Measurements from ENCODE around the gene HAND1.

Gene HAND1

DNA sequence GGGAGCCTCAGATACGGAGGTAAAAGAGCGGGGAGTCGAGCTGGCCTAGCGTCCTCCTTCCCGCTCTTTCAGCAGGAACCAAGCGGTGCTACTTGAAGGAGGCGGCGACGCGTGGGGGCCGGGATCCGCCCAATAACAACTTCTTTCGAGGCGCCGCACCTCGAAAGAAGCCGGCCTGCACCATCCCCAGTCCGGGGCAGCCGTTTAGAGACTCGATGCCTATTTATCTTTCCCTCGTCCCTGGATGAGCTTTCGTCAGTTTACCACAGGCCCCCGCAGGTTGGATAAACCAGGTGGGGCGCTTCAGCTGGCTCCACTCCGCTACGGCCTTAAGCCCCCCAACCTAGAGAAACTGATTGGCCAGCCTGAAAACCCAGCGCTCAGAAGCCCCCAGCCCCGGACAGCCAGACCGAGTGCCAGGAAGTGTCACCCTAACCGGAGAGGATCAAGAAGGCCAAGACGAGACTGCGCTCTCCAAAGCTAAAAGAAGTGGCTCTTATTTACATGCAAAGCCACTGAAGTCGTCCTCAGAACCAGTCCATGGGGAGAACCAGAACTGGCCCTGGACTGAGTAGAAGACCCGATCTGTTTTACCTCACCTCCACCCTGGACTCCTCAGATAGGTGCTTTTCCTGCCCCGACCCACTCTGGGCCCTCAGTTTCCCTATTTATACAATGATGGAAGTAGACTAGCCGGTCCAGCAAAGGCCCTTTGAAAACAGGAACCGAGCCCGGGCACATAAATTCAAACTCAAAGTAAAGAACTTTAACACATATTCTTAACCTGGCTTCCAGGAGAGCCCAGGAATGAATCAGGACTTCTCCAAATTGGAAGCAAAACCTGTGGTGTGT is 1.4 kb downstream of the HAND1 start:
- DNase-seq (ENCODE audit: extremely low read depth, insufficient read length) = no peak
- H3K4me3 ChIP-seq (replicated peaks; ENCODE audit: low read depth, low read length) = no peak overlapping the region
- TF ChIP-seq, protein P1, sequence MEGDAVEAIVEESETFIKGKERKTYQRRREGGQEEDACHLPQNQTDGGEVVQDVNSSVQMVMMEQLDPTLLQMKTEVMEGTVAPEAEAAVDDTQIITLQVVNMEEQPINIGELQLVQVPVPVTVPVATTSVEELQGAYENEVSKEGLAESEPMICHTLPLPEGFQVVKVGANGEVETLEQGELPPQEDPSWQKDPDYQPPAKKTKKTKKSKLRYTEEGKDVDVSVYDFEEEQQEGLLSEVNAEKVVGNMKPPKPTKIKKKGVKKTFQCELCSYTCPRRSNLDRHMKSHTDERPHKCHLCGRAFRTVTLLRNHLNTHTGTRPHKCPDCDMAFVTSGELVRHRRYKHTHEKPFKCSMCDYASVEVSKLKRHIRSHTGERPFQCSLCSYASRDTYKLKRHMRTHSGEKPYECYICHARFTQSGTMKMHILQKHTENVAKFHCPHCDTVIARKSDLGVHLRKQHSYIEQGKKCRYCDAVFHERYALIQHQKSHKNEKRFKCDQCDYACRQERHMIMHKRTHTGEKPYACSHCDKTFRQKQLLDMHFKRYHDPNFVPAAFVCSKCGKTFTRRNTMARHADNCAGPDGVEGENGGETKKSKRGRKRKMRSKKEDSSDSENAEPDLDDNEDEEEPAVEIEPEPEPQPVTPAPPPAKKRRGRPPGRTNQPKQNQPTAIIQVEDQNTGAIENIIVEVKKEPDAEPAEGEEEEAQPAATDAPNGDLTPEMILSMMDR (IDR thresholded peaks at IDR 0.05; ENCODE audit: insufficient read depth, low read length, poor library complexity, severe bottlenecking) = no peak
- peaks cover 2% of the 10 kb centered on the region for H3K27me3 ChIP-seq (replicated peaks; ENCODE audit: control insufficient read depth, insufficient read depth, low read length)
- H3K36me3 ChIP-seq (ENCODE audit: control insufficient read depth, insufficient read depth, low read length) = no peaks in the 10 kb centered on the region

DNA sequence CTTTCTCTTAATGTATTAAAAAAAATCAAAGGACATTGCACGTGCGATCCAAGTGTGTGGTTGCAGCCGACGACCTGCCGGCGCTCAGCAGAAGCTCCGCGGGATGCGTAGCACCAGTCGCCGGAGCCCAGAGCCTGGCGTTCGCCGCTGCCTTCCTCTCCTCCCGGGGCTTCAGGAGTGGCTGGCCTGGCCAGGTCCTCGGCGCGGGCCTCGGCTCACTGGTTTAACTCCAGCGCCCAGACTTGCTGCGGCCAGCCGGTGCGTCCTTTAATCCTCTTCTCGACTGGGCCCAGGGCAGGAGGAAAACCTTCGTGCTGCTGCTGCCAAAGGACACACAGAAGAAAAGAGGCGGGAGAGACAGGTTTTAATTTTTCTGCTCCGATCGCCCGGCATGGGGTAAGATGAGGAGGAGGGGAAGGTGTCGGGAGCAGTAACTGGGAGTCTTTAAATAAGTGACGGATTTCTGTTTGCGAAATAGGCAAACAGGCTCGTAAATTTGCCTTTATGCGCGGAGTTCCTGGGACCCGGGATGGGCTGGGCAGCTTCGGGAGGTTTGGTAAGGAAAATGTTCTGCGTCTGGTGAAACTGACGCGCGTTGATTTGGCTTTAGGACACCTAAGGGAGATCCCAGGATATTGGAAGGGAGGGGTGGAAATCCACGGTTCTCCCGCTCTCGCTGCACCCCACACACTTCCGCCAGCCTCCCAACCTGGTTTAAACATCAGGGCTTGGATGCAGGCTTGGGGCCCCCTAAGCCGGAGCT is 2.3 kb downstream of the HAND1 start:
- H3K27me3 ChIP-seq (replicated peaks; ENCODE audit: control insufficient read depth, insufficient read depth, low read length) = no peaks in the 10 kb centered on the region; the same call in none of the 2 replicates
- no peaks in the 10 kb centered on the region for H3K36me3 ChIP-seq (ENCODE audit: control insufficient read depth, insufficient read depth, low read length)
- H3K4me3 ChIP-seq (replicated peaks; ENCODE audit: low read depth, low read length) = no peak overlapping the region
- TF ChIP-seq, protein P1 (IDR thresholded peaks at IDR 0.05; ENCODE audit: insufficient read depth, low read length, poor library complexity, severe bottlenecking) = no peak
- no peak for DNase-seq (ENCODE audit: extremely low read depth, insufficient read length)

DNA sequence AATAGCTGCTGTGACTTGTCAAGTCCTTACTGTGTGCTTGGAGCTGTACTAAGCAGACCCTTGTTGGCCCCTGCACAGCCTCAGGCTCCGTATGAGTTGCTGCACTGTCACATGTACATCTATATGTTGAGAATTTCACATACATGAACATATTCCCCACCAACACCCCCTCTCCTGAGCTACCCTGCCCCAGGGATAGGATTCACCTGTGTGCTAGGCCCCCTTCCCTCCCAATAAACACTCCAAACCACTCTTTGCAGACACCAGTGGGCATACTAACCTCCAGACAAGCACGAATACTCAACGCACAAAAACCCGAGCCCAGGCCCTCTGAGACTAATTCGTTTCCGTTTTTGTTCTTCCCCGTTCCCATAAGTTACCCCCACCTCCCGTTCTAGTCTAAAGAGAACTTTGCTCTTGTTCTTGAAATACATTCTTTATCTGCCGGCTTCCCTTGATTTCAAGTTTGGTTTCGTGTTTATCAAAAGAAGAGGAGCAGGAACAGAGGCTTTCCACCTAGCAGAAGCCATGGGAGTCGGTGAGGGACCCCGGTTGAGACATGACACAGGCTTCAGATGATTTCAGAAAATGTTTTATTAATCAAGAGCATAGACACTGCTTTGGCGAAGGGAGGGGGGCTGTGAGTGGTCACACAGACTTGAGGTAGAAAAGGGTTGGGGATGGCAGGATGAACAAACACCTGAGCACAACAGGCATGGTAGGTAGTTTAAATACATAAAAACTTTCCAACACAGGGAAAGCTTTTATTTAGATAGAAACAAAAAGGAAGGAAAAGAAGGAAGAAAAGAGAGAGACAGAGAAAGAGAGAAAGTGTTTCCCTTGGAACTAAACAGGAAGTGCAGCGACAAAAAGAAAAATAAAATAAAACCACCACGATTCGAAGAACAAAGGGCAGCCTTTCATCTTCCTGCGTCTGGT is 3.4 kb downstream of the HAND1 start:
- TF ChIP-seq, protein P1 (IDR thresholded peaks at IDR 0.05; ENCODE audit: insufficient read depth, low read length, poor library complexity, severe bottlenecking) = no peak
- H3K4me3 ChIP-seq (replicated peaks; ENCODE audit: low read depth, low read length) = no peak overlapping the region
- no peak for DNase-seq (ENCODE audit: extremely low read depth, insufficient read length)
- H3K27me3 ChIP-seq (replicated peaks; ENCODE audit: control insufficient read depth, insufficient read depth, low read length) = no peaks in the 10 kb centered on the region; the same call in none of the 2 replicates
- no peaks in the 10 kb centered on the region for H3K36me3 ChIP-seq (ENCODE audit: control insufficient read depth, insufficient read depth, low read length)

DNA sequence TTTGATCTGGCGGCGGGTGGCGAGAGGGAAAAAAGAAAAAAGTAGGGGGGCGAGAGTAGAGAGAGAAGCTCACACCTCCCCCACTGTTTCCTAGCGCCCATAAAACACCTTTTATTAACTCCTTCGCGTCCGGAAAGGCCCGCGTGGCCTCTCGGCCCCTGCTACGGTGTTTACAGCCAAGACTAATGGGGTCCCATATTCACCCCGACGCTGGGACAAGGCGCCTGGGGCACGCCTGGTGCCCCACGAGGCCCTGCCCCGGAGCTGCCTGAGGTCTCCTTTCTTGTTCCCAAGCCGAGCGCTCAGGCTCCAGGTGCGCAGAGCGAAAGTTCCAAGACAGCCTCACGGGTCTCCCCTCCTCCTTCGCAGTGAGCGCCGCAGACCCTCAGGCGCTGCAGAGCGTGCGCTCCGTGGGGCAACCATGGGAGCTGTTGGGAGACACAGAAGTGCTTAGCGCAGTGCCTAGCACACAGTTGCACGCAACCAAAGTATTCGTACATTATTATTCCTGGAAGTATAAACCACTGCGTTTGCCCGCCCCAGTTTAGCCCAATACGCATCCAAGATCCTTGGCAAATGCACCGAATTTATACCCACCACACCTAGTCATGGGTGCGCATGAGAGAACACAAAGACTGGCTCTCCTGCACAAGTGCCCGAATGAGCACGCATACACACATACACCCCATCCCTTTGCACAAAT is 4.3 kb downstream of the HAND1 start:
- Histone ChIP-seq H3K4me3 (replicated peaks; ENCODE audit: low read depth, low read length) (no peak overlapping the region), H3K36me3 (ENCODE audit: control insufficient read depth, insufficient read depth, low read length) (no peaks in the 10 kb centered on the region), H3K27me3 (replicated peaks; ENCODE audit: control insufficient read depth, insufficient read depth, low read length) (no peaks in the 10 kb centered on the region; the same call in none of the 2 replicates)
- DNase-seq (ENCODE audit: extremely low read depth, insufficient read length) = no peak
- TF ChIP-seq, protein P1 (IDR thresholded peaks at IDR 0.05; ENCODE audit: insufficient read depth, low read length, poor library complexity, severe bottlenecking) = no peak
